NCI-H146 treated with DMSO at 0.1 percent for 48 hours (cell line): ENCODE measurements around the gene TANK.
"Not testable (repeated sequence)": the region's sequence is repeated elsewhere in the genome, so short reads cannot be mapped to it uniquely, and the experiment has no call there.

Experiments
- DNase-seq: peaks from one replicate; lab custom pipeline; 2025; ENCODE audit not compliant: unreplicated experiment; lab: John Stamatoyannopoulos, UW

TANK gene

GRCh38 chr2:161132384-161132783 lies 27.8 kb upstream of the TANK start:
- DNase-seq = not testable (repeated sequence)

GRCh38 chr2:161133366-161133765 lies 26.9 kb upstream of the TANK start:
- no peak for DNase-seq

DNA sequence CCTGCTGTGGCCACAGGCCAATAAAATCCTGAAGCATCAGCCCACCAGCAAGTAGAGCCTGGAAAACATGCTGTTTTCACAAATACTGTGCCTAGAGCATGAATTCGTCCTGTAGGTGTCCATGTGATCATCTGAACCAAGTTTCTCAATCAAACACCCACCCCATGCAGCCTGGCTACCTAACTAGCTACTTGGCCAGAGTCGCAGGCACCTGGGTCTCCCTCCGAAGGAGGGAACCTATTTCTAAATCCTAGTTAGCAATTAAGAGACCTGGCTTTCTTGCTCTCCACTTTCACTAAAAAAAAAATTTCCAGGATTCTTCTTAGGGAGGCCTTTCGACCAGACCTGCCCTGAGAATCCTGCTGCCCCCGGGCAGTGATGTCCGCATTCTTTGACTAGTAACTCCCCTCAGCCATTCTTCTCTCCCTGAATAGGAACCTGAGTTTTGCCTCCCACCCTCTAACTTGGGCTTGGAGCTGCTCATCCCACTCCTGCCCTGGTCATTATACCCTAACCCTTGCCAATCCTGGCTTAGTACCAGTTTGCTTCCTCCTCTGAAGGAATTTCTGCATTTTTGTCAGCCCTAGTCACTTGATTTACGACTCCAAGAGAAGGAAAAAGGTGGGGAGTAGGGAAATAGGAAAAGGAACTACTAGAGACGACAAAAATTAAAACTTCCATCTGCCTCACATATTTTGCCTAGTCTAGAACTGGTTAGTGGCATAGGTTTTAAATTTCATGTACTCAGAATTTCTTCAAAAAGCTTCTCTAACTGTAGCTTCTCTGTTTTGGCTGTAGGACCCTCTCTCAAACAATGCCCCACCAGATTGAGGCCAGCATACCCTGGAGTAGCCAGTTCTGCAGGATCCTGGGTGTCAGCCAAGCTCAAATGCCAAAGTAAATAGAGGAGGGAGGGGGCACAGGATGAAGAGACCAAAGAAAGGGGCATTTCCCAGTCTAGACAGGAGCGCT lies 25.4 kb upstream of the TANK start:
- DNase-seq = no peak

DNA sequence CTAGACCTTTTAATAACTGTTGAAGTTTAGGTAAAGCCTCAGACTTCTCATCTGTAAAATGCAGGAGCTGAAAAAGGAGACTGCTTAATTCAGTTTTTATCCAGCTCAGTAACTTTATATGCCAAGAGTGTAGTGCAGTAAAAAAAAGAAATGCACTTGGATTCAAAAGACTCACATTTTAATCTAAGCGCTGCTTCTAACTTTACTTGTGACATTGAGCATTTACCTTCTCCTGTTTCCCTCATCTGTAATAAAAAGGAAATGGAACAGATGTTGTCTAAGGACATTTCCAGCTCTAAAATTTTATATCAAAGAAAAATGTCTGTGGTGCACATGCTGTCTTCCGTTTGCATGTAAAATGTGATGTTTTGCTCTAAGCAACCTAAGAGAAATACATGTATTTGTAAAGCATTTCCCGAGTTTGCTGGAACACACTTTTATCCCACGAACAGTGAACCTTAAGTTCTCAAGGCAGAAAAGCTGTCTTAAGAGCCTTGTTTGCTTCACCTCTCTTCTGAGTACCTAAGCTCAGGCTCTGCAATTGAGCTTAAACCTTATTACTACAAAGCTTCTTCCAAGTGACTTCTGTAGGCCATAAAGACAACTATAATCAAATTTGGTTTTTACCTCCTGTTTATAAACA lies 24.2 kb upstream of the TANK start:
- no peak for DNase-seq

- DNase-seq = no peak
Measured at GRCh38 chr2:161136696-161137324, 23.4 kb upstream of the TANK start.

DNA sequence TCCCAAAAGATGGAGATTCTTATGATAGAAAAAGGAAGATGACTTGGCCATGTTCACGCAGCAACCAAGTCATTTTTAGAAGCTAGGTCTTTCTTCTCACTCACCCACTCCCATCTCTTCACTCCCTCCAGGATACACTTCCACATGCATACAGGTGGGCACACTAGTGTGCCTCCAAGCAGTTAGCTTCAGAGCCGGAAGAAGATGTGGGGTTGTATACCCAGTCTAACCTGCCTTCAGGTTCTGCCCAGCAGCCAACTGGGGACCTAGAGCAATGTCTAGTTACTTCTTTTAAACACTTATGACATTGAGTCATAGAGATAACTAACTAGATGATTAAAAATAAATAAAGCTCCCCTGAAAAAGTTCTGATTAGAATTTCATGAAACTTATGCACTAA lies 21.8 kb upstream of the TANK start:
- DNase-seq = no peak

DNA sequence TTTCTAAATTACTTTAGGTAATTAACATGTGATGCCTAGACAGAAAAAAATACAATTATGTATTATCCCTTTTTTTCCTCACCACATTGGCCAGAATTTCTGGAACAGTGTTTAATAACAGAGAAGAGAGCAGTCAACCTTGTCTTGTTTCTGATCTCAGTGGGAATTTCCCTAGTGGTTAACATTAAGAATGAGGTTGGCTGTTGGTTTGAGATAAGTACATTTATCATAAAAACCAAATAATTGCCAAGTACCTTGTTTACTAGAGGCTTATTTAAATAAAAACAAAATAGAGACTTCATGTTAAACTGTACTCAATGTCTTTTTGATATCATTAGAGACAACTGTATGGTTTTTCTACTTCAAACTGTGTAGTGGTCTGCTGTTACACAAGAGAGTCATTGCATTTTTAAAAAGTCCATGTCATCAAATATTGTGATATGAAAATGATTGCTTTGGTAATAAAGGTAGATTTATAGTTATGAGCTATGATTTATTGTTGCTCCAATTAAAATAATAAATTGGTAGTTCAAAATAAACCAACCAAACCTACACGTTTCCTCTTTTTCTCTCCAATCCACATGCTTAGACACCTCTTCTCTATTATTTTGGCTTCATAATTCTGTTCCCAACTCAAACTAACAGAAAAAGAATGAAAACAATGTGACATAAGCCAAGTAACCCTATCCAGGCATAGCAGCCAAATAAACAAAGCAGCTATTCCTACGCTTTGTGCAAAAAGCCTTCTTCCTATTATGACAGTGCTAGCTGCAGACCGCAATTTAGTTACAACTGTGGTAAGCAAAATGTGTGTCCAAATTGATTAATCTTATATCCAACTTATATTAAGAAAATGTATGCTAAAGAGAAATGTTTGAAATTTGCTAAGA lies 20.9 kb upstream of the TANK start:
- DNase-seq = no peak

DNA sequence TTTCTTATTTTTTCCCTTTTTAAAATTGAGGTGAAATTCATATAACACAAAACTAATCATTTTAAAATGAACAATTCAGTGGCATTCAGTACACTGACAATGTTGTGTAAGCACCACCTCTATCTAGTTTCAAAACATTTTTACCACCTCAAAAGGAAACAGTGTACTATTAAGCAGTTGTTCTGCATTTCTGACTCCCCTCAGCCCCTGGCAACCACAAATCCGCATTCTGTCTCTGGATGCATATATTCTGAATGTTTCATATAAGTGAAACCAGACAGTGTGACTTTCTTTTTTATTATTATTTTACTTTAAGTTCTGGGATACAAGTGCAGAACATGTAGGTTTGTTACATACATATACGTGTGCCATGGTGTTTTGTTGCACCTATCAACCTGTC lies 19.2 kb upstream of the TANK start:
- no peak for DNase-seq

GRCh38 chr2:161146209-161146775 lies 13.9 kb upstream of the TANK start:
- DNase-seq = no peak

- no peak for DNase-seq
Measured at GRCh38 chr2:161146996-161147395, 13.2 kb upstream of the TANK start.

GRCh38 chr2:161147856-161148255 lies 12.4 kb upstream of the TANK start:
- DNase-seq = no peak

DNA sequence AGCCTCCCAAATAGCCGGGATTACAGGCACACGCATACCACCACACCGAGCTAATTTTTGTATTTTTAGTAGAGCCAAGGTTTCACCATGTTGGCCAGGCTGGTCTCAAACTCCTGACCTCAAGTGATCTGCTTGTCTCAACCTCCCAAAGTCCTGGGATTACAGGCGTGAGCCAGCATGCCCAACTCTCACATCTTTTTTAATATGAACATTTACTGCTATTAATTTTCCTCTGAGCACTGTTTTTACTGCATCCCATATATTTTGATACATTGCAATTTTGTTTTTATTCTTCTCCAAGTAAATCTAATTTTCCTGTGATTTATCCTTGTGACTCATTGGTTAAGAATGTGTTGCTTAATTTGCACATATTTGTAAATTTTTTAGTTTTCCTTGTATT lies 9.5 kb upstream of the TANK start:
- DNase-seq = no peak

DNA sequence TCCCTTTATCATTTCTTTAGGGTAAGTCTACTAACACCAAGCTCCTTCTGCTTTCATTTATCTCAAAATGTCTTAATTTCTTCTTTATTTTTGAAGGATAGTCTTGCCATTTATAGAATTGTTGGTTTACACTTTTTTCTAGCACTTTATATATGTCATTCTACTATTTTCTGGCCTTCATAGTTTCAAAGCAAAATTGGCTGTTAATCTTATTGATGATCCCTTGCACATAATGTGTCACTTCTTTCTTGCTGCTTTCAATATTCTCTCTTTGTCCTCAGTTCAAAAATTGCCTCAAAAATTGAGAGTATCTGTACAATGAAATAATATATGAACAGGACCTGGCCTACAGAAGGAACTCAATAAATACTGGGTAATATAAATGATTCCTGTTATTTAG lies 7.9 kb upstream of the TANK start:
- DNase-seq = no peak

DNA sequence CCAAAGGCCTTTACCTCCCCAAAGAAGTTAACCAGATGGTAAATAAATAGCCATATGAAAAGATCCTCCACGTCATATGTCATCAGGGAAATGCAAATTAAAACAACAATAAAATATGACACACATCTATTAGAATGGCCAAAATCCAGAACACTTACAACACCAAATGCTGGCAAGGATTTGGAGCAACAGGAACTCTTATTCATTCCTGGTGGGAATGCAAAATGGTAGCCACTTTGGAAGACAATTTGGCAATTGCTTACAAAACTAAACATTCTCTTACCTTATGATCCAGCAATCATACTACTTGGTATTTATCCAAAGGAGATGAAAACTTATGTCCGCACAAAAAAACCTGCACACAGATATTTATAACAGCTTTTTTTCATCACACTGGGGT lies 1.3 kb upstream of the TANK start:
- DNase-seq = no peak

DNA sequence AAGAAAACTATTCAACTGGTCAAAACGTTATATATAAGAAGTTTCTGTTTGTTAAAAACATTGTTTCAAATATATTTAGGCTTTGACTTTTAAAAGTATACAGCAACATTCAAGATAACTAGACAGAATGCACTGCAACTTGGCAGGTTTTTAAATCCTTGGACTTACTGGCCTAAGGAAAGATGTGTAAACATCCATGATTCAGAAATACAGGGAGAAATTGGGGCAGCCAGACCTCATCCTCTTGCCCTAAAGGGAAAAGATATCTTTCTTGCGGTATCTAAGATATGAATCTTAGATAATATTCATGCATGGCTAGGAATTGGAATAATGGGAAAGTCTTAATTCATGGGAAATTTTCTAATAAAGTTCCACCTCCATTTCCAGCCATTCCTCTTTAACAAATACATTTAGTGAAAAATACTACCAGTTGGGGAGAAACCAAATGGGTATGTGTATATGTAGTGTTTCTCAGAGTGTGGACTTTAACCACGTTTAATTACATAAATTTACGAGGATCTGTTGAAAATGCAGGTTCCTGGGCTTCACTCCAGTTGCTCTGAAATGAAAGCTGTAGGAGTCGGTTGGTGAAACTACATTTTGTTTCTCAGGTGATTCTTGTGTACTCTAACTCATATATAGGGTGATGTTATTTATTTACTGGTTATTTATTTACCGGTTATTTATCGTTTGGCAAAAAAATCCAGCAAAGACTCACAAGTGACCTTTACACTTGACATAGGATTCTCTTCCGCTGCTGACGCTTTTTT lies 587 bp upstream of the TANK start:
- DNase-seq = no peak

GRCh38 chr2:161161074-161161706 lies 962 bp downstream of the TANK start:
- peak; percentile 19 for DNase-seq

- DNase-seq = no peak
Measured at GRCh38 chr2:161163440-161163839, 3.2 kb downstream of the TANK start.

GRCh38 chr2:161164161-161164560 lies 3.9 kb downstream of the TANK start:
- no peak for DNase-seq

- DNase-seq = no peak
Measured at GRCh38 chr2:161165266-161165665, 5.0 kb downstream of the TANK start.
